Left ventricle myocardium inferior (tissue), 1 donor: ENCODE measurements around the gene ZSCAN32. TPM values are rescaled to one million over a fixed set of nuclear protein-coding genes. Genes with fewer than 3 reads are reported as not detected.

Source experiments
- DNase-seq: peaks from one replicate; pipeline ENCODE4 v3.0.0-alpha.2; 2020
- H3K27ac ChIP-seq: fragments of 200-600 bp; replicated peaks from 2 replicates; pipeline ENCODE4 v1.8.0; 2021
- H3K27me3 ChIP-seq: fragments of 200-600 bp; 2 replicates; pipeline ENCODE4 v1.8.0; 2021; ENCODE audit warnings: low read depth
- H3K36me3 ChIP-seq: fragments of 200-600 bp; 2 replicates; pipeline ENCODE4 v1.8.0; 2021
- H3K4me1 ChIP-seq: fragments of 200-600 bp; 2 replicates; pipeline ENCODE4 v1.8.0; 2021
- H3K4me3 ChIP-seq: fragments of 200-600 bp; 2 replicates; pipeline ENCODE4 v1.8.0; 2021; ENCODE audit warnings: mild to moderate bottlenecking, moderate library complexity
- H3K9me3 ChIP-seq: fragments of 200-600 bp; replicated peaks from 2 replicates; pipeline ENCODE4 v1.8.0; 2021
- intact Hi-C: fragments of 100-400 bp; cut with micrococcal nuclease; formaldehyde crosslinking; loops from one replicate; pipeline ENCODE4 v1.11.0; 2022
- total RNA-seq: library from RNA; stranded (reverse); fragmentation: NEBNext Ultra II Directional; extraction: Animal tissue kit (Norgen Biotek cat#: 25700); gene quantifications from one replicate; pipeline ENCODE4 v1.2.1, GENCODE V29; 2021
- TF ChIP-seq, protein P1 (sequence below): fragments of 200-600 bp; IDR thresholded peaks from 2 replicates; pipeline ENCODE4 v1.8.0; 2021; ENCODE audit warnings: antibody characterized with exemption, mild to moderate bottlenecking, borderline replicate concordance
- donor health status: DM: no; HTN: yes; CAD: no; lungs with severe emphysema.

ZSCAN32 gene
- total RNA-seq, 1 donor from 2014 or later = 5.9 TPM

DNA sequence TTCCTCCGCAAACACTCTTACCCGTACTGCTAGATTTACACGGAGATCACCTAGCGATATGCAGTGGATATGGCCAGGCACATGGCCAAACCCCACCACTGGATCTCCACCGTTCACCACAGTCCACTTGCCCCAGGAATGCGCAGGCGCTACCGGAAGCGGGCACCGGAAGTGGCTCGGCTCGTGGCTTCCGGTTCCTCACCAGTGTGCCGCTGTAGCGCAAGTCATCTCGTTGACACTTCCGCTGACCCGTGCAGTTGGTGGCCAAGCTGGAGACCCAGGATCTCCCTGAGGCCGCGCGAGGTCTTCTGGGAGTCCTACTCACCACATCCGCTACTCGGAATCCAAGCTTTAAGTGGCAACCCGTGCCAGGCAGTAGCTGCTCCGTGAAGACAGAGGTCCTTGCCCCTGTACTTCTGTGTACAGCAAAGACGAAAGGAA lies 31.0 kb upstream of the ZSCAN32 start:
- Histone ChIP-seq H3K36me3 (peaks cover 27% of the 10 kb centered on the region), H3K4me1 (no peaks in the 10 kb centered on the region), H3K27me3 (peaks cover 4% of the 10 kb centered on the region), H3K9me3 (peaks cover 11% of the 10 kb centered on the region), H3K4me3 (peak overlapping the region; percentile 49), H3K27ac (no peak overlapping the region)
- TF ChIP-seq, protein P1, sequence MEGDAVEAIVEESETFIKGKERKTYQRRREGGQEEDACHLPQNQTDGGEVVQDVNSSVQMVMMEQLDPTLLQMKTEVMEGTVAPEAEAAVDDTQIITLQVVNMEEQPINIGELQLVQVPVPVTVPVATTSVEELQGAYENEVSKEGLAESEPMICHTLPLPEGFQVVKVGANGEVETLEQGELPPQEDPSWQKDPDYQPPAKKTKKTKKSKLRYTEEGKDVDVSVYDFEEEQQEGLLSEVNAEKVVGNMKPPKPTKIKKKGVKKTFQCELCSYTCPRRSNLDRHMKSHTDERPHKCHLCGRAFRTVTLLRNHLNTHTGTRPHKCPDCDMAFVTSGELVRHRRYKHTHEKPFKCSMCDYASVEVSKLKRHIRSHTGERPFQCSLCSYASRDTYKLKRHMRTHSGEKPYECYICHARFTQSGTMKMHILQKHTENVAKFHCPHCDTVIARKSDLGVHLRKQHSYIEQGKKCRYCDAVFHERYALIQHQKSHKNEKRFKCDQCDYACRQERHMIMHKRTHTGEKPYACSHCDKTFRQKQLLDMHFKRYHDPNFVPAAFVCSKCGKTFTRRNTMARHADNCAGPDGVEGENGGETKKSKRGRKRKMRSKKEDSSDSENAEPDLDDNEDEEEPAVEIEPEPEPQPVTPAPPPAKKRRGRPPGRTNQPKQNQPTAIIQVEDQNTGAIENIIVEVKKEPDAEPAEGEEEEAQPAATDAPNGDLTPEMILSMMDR = no peak
- intact Hi-C loops = no loop called here
- peak; percentile 45 for DNase-seq

DNA sequence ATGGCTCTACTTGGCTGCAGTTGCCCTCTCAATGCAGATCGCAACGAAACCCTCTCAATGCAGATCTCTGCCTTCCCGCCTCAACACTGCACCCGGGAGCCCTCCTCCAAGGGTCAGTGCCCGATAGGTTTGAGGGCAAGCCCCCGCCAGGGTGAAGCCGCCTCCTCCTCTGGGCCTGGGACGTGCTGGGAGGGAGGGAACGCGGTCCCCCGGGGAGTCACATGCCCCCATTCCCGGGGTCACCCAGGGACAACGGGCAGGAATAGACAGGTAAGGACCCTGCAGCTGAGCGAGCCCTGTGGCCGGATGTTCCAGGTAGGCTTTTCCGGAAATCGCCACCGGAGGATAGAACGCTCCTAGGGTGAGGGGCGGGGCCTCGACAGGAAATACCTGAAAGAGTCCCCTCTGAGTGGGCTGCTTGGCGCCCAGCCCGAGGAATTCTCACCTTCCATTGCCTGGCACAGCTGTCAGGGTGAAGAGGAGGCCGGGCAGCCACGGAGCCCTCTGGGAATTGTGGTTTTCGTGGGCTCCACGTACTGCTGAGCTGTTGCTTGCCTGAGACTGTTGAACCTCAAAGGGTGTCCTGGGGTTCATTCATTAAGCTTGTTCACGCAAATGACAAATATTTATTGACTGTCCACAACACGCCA lies 13.1 kb upstream of the ZSCAN32 start:
- intact Hi-C loops = no loop called here
- Histone ChIP-seq H3K4me1 (no peaks in the 10 kb centered on the region), H3K27ac (no peak overlapping the region), H3K27me3 (no peaks in the 10 kb centered on the region), H3K36me3 (peaks cover 35% of the 10 kb centered on the region), H3K4me3 (no peak overlapping the region), H3K9me3 (peaks cover 98% of the 10 kb centered on the region)
- DNase-seq = no peak
- TF ChIP-seq, protein P1 = no peak

DNA sequence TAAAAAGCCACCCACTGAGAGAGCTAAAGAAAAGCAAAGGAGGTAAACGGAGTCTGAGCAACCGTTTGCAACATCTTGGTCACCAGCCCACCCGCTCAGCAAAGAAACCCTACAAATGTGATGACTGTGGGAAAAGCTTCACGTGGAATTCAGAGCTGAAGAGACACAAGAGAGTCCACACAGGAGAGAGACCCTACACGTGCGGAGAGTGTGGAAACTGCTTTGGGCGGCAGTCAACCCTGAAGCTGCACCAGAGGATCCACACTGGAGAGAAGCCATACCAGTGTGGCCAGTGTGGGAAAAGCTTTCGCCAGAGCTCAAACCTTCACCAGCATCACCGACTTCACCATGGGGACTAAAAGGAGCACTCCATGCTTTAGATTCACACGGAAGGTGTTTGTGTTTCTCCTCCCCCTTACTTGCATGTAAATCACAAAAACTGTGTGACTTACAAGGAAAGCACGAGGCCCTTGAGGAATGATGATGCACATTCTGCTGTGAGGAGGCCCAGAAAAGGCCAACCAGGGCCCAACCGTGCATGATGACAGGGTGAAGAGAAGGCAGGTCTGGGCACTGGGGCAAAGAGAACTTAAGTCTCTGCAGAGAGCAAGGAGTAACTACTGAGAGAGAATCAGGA lies 7.9 kb upstream of the ZSCAN32 start:
- intact Hi-C loops = no loop called here
- TF ChIP-seq, protein P1 = no peak
- Histone ChIP-seq H3K36me3 (peaks cover 83% of the 10 kb centered on the region), H3K27ac (no peak overlapping the region), H3K9me3 (peaks cover 94% of the 10 kb centered on the region), H3K4me3 (no peak overlapping the region), H3K27me3 (no peaks in the 10 kb centered on the region), H3K4me1 (peaks cover 5% of the 10 kb centered on the region)
- DNase-seq = no peak

DNA sequence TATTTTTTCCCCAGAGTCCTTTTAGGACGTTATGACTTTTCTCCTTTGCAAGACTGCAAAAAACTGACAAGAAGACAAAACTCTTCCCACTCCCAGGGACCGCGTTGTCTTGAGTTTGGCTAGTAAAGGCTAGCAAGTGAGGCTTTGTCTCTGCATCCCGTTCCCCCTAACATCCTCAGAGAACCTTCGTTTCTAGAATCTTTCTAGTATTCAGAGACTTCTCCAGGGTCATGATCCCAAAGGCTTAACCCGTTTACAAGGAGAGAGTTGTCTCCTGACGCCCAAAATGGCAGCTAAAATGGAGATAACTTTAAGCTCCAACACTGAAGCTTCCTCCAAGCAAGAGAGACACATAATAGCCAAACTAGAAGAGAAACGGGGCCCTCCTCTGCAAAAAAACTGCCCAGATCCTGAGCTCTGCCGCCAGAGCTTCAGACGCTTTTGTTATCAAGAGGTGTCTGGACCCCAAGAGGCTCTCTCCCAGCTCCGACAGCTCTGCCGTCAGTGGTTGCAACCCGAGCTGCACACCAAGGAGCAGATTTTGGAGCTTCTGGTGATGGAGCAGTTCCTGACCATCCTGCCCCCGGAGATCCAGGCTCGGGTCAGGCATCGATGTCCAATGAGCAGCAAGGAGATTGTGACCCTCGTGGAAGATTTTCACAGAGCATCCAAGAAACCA lies 1.1 kb upstream of the ZSCAN32 start:
- Histone ChIP-seq H3K9me3 (peaks cover 46% of the 10 kb centered on the region), H3K4me1 (peaks cover 47% of the 10 kb centered on the region), H3K4me3 (peak overlapping the region; percentile 92), H3K36me3 (peaks cover 60% of the 10 kb centered on the region), H3K27ac (peak overlapping the region; percentile 94), H3K27me3 (no peaks in the 10 kb centered on the region)
- intact Hi-C loops = no loop called here
- TF ChIP-seq, protein P1 = no peak
- no peak for DNase-seq

DNA sequence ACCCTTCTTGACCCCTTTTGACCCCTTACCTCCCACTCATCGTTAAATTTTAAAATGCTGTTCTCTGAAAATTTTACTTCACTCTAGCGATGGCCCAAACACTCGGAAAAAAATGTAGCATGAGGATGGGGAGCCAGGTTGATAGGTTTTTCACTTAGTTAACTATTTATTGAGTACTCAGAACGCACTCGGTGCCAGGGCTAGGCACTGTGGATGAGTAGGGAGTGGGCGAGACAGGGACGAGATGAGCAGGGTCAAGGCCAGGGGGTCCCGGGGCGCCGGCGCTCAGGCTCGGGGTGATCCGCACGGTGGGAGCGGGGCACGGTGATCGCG lies 392 bp downstream of the ZSCAN32 start:
- Histone ChIP-seq H3K27ac (peak overlapping the region; percentile 94), H3K4me3 (peak overlapping the region; percentile 92), H3K36me3 (peaks cover 60% of the 10 kb centered on the region), H3K9me3 (peaks cover 46% of the 10 kb centered on the region), H3K27me3 (no peaks in the 10 kb centered on the region), H3K4me1 (peaks cover 47% of the 10 kb centered on the region)
- TF ChIP-seq, protein P1 = no peak
- intact Hi-C loops = no loop called here
- no peak for DNase-seq
